ENCODE measurements around the gene SERINC3. TPM values are rescaled to one million over a fixed set of nuclear protein-coding genes. Genes with fewer than 3 reads are reported as not detected.
A peak's percentile ranks its signal among the peaks of the same experiment; 100 is the strongest.

Gene SERINC3
- total and polyA plus RNA-seq, 2 of the 13 experiments (the other 11 are each of a cell fraction or from before 2014, with no cell fraction given) = 82.0 to 226 TPM

- TF ChIP-seq EP300 (IDR thresholded peaks at IDR 0.05; ENCODE audit: low read depth in 2 of 2, low read length in 2 of 2) (0 out of 4 replicates have a peak, but pooled peaks of 1 of the 2 experiments have one; percentile 18), EP300 (CRISPR knock-in tag; IDR thresholded peaks at IDR 0.05; ENCODE audit: borderline replicate concordance) (peak; percentile 40; the same call in 1 of the 2 replicates), EZH2 (conservative IDR thresholded peaks at IDR 0.05; ENCODE audit: low read depth, low read length) (no peak), ZNF225 (CRISPR knock-in tag; IDR thresholded peaks at IDR 0.05) (no peak), YEATS2 (CRISPR knock-in tag; IDR thresholded peaks at IDR 0.05; ENCODE audit: borderline replicate concordance) (peak; percentile 63; the same call in 1 of the 2 replicates), GATAD1 (CRISPR knock-in tag; IDR thresholded peaks at IDR 0.05) (peak; percentile 60), ZBTB33 (CRISPR knock-in tag; IDR thresholded peaks at IDR 0.05) (peak; percentile 45; the same call in 1 of the 2 replicates), ZBED4 (CRISPR knock-in tag; IDR thresholded peaks at IDR 0.05; ENCODE audit: borderline replicate concordance) (peak; percentile 49; the same call in 1 of the 2 replicates), NFKBIZ (CRISPR knock-in tag; IDR thresholded peaks at IDR 0.05) (0 out of 2 replicates have a peak, but pooled peaks have one; percentile 36), TEAD3 (CRISPR knock-in tag; optimal IDR thresholded peaks at IDR 0.05; ENCODE audit: borderline replicate concordance) (peak; percentile 92), JARID2 (CRISPR knock-in tag; IDR thresholded peaks at IDR 0.05; ENCODE audit: insufficient replicate concordance) (peak; percentile 53), SP5 (CRISPR knock-in tag; IDR thresholded peaks at IDR 0.05; ENCODE audit: borderline replicate concordance, low read depth) (0 out of 2 replicates have a peak, but pooled peaks have one; percentile 26), ZNF749 (CRISPR knock-in tag; IDR thresholded peaks at IDR 0.05; ENCODE audit: borderline replicate concordance) (no peak), SKI (IDR thresholded peaks at IDR 0.05; ENCODE audit: partially characterized antibody) (peak; percentile 35), ARNT2 (CRISPR knock-in tag; IDR thresholded peaks at IDR 0.05; ENCODE audit: low read depth) (no peak), THRA (CRISPR knock-in tag; IDR thresholded peaks at IDR 0.05; ENCODE audit: borderline replicate concordance) (peak; percentile 67; the same call in 1 of the 2 replicates), ZNF720 (CRISPR knock-in tag; IDR thresholded peaks at IDR 0.05) (0 out of 2 replicates have a peak, but pooled peaks have one; percentile 77), MXD4 (CRISPR knock-in tag; IDR thresholded peaks at IDR 0.05) (0 out of 2 replicates have a peak, but pooled peaks have one; percentile 73), ZNF446 (CRISPR knock-in tag; IDR thresholded peaks at IDR 0.05) (no peak), SSRP1 (CRISPR knock-in tag; IDR thresholded peaks at IDR 0.05) (no peak), MEIS2 (CRISPR knock-in tag; IDR thresholded peaks at IDR 0.05) (peak; percentile 37; the same call in 1 of the 2 replicates), CBX5 (CRISPR knock-in tag; IDR thresholded peaks at IDR 0.05; ENCODE audit: borderline replicate concordance) (peak; percentile 38; the same call in 1 of the 2 replicates), RELA (CRISPR knock-in tag; IDR thresholded peaks at IDR 0.05) (0 out of 2 replicates have a peak, but pooled peaks have one; percentile 55), ZKSCAN8 (CRISPR knock-in tag; IDR thresholded peaks at IDR 0.05; ENCODE audit: borderline replicate concordance) (peak; percentile 65; the same call in 1 of the 2 replicates), TSC22D2 (CRISPR knock-in tag; IDR thresholded peaks at IDR 0.05; ENCODE audit: borderline replicate concordance) (peak; percentile 96; the same call in 1 of the 2 replicates)
These were observed 50.4 kb downstream of the SERINC3 start (continued) for GRCh38 chr20:44471481-44471882.
